Upper lobe of left lung (tissue), 4 donors: ENCODE results near the gene SUSD3.

Experiments
- POLR2AphosphoS5 ChIP-seq, 2 donors: sonication (generic); formaldehyde crosslinking; IDR thresholded peaks; one replicate each; pipeline ENCODE4 v1.5.1; 2017; ENCODE audit warnings: antibody characterized with exemption in 2 of 2
- TF ChIP-seq, protein P1 (sequence below), 6 experiments: fragments of 450-650 bp in 4 of 6; fragments of 200-600 bp in 2 of 6; sonication (generic) in 2 of 6; IDR thresholded peaks; one replicate each; pipeline ENCODE4 v1.5.1; 2016 to 2019; ENCODE audit warnings: antibody characterized with exemption in 6 of 6

DNA sequence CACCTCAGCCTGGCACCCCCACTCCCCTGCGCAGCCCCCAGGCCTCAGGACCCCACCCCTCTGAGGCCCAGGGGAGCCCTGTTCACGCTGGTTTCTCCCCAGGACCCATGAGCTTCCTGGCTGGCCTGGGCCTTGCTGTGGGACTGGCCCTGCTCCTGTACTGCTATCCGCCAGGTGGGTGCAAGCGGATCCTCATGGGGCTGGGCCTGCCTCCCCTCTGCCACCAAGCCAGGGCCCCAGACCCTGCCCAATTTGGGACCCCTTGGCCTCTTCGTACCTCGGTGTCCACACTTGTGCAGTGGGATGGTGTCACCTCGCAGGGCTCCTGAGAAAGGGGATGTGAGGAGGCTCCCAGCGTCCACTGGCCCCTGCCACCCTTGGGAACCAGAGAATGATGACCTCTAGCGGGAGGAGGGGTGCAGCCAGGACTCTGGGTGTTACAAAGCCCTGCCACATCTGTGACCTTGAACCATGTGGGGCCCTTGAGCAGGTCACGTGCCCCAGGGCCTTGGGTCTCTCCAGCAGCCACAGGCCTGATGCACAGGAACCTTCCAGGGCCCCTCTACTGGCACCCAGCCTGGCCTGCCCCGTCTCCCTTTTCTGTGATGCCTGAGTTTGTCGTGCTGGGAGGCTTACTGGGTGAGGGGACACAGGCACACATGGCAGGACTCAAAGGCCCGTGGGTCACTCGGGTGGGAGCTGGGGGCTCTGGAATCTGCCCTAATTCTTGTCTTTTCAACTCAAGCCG lies 53.8 kb downstream of the SUSD3 start:
- TF ChIP-seq, protein P1, sequence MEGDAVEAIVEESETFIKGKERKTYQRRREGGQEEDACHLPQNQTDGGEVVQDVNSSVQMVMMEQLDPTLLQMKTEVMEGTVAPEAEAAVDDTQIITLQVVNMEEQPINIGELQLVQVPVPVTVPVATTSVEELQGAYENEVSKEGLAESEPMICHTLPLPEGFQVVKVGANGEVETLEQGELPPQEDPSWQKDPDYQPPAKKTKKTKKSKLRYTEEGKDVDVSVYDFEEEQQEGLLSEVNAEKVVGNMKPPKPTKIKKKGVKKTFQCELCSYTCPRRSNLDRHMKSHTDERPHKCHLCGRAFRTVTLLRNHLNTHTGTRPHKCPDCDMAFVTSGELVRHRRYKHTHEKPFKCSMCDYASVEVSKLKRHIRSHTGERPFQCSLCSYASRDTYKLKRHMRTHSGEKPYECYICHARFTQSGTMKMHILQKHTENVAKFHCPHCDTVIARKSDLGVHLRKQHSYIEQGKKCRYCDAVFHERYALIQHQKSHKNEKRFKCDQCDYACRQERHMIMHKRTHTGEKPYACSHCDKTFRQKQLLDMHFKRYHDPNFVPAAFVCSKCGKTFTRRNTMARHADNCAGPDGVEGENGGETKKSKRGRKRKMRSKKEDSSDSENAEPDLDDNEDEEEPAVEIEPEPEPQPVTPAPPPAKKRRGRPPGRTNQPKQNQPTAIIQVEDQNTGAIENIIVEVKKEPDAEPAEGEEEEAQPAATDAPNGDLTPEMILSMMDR (IDR thresholded peaks at IDR 0.05), result no peak
- TF ChIP-seq POLR2AphosphoS5 (IDR thresholded peaks at IDR 0.05), result no peak
